Liver (tissue), 9 donors: ENCODE measurements around the gene HBG1. TPM values are rescaled to one million over a fixed set of nuclear protein-coding genes. Genes with fewer than 3 reads are reported as not detected.

ENCODE experiments used
- DNase-seq: peaks from one replicate; pipeline ENCODE4 v3.0.0-alpha.2; 2017; ENCODE audit warnings: low spot score
- H3K27ac ChIP-seq, 2 donors: one replicate each; pipeline ENCODE4 v1.7.0; 2013; ENCODE audit warnings: inconsistent platforms in 2 of 2, low read length in 2 of 2, control low read depth in 1 of 2, low read depth in 1 of 2, mild to moderate bottlenecking in 1 of 2
- H3K27me3 ChIP-seq, 4 donors: one replicate each; pipeline versions ENCODE4 v1.6.1 to v1.7.0; 2013; ENCODE audit warnings: low read length in 3 of 4, inconsistent platforms in 1 of 4, mild to moderate bottlenecking in 1 of 4, moderate library complexity in 1 of 4; ENCODE audit not compliant: control insufficient read depth in 4 of 4, insufficient read depth in 4 of 4
- H3K36me3 ChIP-seq, 4 donors: one replicate each; pipeline versions ENCODE4 v1.6.1 to v1.7.0; 2013; ENCODE audit warnings: low read length in 3 of 4, mild to moderate bottlenecking in 3 of 4, low read depth in 1 of 4, moderate library complexity in 1 of 4; ENCODE audit not compliant: control insufficient read depth in 4 of 4, insufficient read depth in 3 of 4
- H3K4me1 ChIP-seq, 4 donors: one replicate each; pipeline versions ENCODE4 v1.6.1 to v1.7.0; 2013; ENCODE audit warnings: low read length in 3 of 4, mild to moderate bottlenecking in 3 of 4, moderate library complexity in 1 of 4; ENCODE audit not compliant: control insufficient read depth in 4 of 4, insufficient read depth in 4 of 4
- H3K4me3 ChIP-seq, 3 donors: one replicate each; pipeline versions ENCODE4 v1.6.1 to v1.7.0; 2013; ENCODE audit warnings: low read length in 3 of 3, control low read depth in 1 of 3, low read depth in 1 of 3, mild to moderate bottlenecking in 1 of 3
- H3K9ac ChIP-seq, 2 donors: one replicate each; pipeline ENCODE4 v1.7.0; 2013; ENCODE audit warnings: low read length in 2 of 2, mild to moderate bottlenecking in 2 of 2, moderate library complexity in 2 of 2, control low read depth in 1 of 2, low read depth in 1 of 2
- H3K9me3 ChIP-seq, 4 donors: one replicate each; pipeline versions ENCODE4 v1.6.1 to v1.7.0; 2013; ENCODE audit warnings: low read length in 3 of 4; ENCODE audit not compliant: control insufficient read depth in 4 of 4
- EGR1 ChIP-seq, 2 donors: IDR thresholded peaks; 2 replicates each; pipeline ENCODE4 v1.6.1; 2016 to 2018; ENCODE audit warnings: antibody characterized with exemption in 2 of 2, low read depth in 2 of 2
- FOXA1 ChIP-seq: IDR thresholded peaks from 2 replicates; pipeline ENCODE4 v1.6.1; 2016; ENCODE audit warnings: antibody characterized with exemption
- FOXA2 ChIP-seq: IDR thresholded peaks from 2 replicates; pipeline ENCODE4 v1.6.1; 2016; ENCODE audit warnings: antibody characterized with exemption
- HNF4G ChIP-seq: IDR thresholded peaks from 2 replicates; pipeline ENCODE4 v1.6.1; 2016; ENCODE audit warnings: antibody characterized with exemption
- JUND ChIP-seq, 2 donors: IDR thresholded peaks; 2 replicates each; pipeline ENCODE4 v1.6.1; 2016; ENCODE audit warnings: antibody characterized with exemption in 2 of 2
- RAD21 ChIP-seq, 2 donors: IDR thresholded peaks; 2 replicates each; pipeline ENCODE4 v1.6.1; 2016; ENCODE audit warnings: antibody characterized with exemption in 2 of 2, mild to moderate bottlenecking in 2 of 2
- RXRA ChIP-seq, 2 donors: IDR thresholded peaks; 2 replicates each; pipeline ENCODE4 v1.6.1; 2017 to 2018; ENCODE audit warnings: antibody characterized with exemption in 2 of 2, mild to moderate bottlenecking in 1 of 2
- SP1 ChIP-seq: IDR thresholded peaks from 2 replicates; pipeline ENCODE4 v1.6.1; 2018; ENCODE audit warnings: antibody characterized with exemption, mild to moderate bottlenecking
- TAF1 ChIP-seq: conservative IDR thresholded peaks from 2 replicates; pipeline ENCODE4 v1.6.1; 2016; ENCODE audit warnings: antibody characterized with exemption, mild to moderate bottlenecking
- YY1 ChIP-seq: IDR thresholded peaks from 2 replicates; pipeline ENCODE4 v1.6.1; 2016; ENCODE audit warnings: antibody characterized with exemption, mild to moderate bottlenecking
- WGBS: extraction: QIAGEN DNeasy Blood & Tissue Kit; methylation state at CpG from one replicate; pipeline ENCODE4 v1.1.7; 2013; 5-methylcytosine and 5-hydroxymethylcytosine counted together
- polyA plus RNA-seq, 2 donors: library from polyadenylated mRNA; stranded (reverse) in 1 of 2; unstranded in 1 of 2; fragments of 200-250 nt in 1 of 2; fragments of >200 nt in 1 of 2; fragmentation: Nextera tagmentation in 1 of 2; extraction: Ambion mirVana in 1 of 2; gene quantifications; one replicate each; pipeline versions ENCODE4 v1.2.1 to v1.2.3, GENCODE V29; 2013 to 2015
- total RNA-seq, 2 donors: library from RNA; depleted of rRNA; stranded (reverse); fragments of >200 nt; gene quantifications; one replicate each; pipeline ENCODE4 v1.2.3, GENCODE V29; 2014
- TF ChIP-seq, protein P1 (sequence below): IDR thresholded peaks from 2 replicates; pipeline ENCODE4 v1.6.1; 2016; ENCODE audit warnings: antibody characterized with exemption
- TF ChIP-seq, protein P2 (sequence below): IDR thresholded peaks from 2 replicates; pipeline ENCODE4 v1.6.1; 2016; ENCODE audit warnings: antibody characterized with exemption, mild to moderate bottlenecking
- TF ChIP-seq, protein P3 (sequence below): IDR thresholded peaks from 2 replicates; pipeline ENCODE4 v1.6.1; 2016; ENCODE audit warnings: antibody characterized with exemption
- TF ChIP-seq, protein P4 (sequence below): IDR thresholded peaks from 2 replicates; pipeline ENCODE4 v1.6.1; 2016; ENCODE audit warnings: antibody characterized with exemption
- donor health status: healthy.
- donor health status: healthy.
- donor health status: healthy.
- donor health status: healthy.
- donor health status: healthy.

Gene HBG1
- total and polyA plus RNA-seq, 4 donors, result 75.1 TPM; not detected in 3

DNA sequence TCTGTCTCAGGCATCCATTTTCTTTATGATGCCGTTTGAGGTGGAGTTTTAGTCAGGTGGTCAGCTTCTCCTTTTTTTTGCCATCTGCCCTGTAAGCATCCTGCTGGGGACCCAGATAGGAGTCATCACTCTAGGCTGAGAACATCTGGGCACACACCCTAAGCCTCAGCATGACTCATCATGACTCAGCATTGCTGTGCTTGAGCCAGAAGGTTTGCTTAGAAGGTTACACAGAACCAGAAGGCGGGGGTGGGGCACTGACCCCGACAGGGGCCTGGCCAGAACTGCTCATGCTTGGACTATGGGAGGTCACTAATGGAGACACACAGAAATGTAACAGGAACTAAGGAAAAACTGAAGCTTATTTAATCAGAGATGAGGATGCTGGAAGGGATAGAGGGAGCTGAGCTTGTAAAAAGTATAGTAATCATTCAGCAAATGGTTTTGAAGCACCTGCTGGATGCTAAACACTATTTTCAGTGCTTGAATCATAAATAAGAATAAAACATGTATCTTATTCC, 31.0 kb upstream of the HBG1 start:
- no peaks in the 10 kb centered on the region for H3K27me3 ChIP-seq
- H3K36me3 ChIP-seq, result no peaks in the 10 kb centered on the region
- TF ChIP-seq YY1 (no peak), RXRA (IDR thresholded peaks at IDR 0.05) (peak in 1 of 2 donors; percentile 6)
- no peaks in the 10 kb centered on the region for H3K9me3 ChIP-seq
- peak; percentile 92 for DNase-seq
- H3K27ac ChIP-seq, result no peak overlapping the region
- H3K4me3 ChIP-seq, result no peak overlapping the region
- WGBS, result 50% methylated on average over 3 of the region's 3 CpGs
- no peak overlapping the region for H3K9ac ChIP-seq
- H3K4me1 ChIP-seq, result no peaks in the 10 kb centered on the region

DNA sequence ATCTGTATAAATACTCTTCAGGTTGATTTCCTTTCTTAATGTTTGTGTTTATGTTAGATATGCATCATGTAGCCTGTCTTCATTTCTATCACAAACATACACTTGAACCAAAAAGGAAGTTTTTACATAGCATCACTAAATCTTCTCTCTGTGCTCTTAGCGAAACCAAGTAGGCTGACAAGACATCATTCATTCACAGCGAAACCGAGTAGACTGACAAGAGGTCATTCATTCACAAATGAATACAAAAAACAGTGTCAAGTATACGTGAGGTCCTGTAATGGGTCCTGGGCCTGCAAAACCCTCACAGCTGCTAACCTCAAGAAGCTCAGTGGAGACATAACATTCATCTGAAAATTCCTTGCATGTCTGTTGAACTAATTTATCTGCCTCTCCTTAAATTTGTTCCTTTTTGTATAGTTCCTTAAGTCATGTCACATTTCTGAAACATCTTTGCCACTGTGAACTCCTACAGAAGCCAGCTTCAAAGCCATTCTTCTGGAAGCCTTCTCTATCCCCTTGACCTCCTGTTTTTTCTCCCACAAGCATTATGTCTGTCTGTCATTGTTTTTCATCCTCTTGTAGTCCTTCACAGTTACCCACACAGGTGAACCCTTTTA, 29.9 kb upstream of the HBG1 start:
- Histone ChIP-seq H3K9ac (no peak overlapping the region), H3K9me3 (no peaks in the 10 kb centered on the region), H3K27me3 (no peaks in the 10 kb centered on the region), H3K4me3 (no peak overlapping the region), H3K36me3 (no peaks in the 10 kb centered on the region), H3K27ac (no peak overlapping the region), H3K4me1 (no peaks in the 10 kb centered on the region)
- 85% methylated on average over 4 of the region's 4 CpGs for WGBS
- TF ChIP-seq, protein P1, sequence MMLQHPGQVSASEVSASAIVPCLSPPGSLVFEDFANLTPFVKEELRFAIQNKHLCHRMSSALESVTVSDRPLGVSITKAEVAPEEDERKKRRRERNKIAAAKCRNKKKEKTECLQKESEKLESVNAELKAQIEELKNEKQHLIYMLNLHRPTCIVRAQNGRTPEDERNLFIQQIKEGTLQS, result no peak
- no peak for TF ChIP-seq FOXA2
- no peak for TF ChIP-seq YY1
- TF ChIP-seq RXRA (IDR thresholded peaks at IDR 0.05), result no peak
- TF ChIP-seq, protein P2, sequence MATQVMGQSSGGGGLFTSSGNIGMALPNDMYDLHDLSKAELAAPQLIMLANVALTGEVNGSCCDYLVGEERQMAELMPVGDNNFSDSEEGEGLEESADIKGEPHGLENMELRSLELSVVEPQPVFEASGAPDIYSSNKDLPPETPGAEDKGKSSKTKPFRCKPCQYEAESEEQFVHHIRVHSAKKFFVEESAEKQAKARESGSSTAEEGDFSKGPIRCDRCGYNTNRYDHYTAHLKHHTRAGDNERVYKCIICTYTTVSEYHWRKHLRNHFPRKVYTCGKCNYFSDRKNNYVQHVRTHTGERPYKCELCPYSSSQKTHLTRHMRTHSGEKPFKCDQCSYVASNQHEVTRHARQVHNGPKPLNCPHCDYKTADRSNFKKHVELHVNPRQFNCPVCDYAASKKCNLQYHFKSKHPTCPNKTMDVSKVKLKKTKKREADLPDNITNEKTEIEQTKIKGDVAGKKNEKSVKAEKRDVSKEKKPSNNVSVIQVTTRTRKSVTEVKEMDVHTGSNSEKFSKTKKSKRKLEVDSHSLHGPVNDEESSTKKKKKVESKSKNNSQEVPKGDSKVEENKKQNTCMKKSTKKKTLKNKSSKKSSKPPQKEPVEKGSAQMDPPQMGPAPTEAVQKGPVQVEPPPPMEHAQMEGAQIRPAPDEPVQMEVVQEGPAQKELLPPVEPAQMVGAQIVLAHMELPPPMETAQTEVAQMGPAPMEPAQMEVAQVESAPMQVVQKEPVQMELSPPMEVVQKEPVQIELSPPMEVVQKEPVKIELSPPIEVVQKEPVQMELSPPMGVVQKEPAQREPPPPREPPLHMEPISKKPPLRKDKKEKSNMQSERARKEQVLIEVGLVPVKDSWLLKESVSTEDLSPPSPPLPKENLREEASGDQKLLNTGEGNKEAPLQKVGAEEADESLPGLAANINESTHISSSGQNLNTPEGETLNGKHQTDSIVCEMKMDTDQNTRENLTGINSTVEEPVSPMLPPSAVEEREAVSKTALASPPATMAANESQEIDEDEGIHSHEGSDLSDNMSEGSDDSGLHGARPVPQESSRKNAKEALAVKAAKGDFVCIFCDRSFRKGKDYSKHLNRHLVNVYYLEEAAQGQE, result no peak
- no peak for DNase-seq

DNA sequence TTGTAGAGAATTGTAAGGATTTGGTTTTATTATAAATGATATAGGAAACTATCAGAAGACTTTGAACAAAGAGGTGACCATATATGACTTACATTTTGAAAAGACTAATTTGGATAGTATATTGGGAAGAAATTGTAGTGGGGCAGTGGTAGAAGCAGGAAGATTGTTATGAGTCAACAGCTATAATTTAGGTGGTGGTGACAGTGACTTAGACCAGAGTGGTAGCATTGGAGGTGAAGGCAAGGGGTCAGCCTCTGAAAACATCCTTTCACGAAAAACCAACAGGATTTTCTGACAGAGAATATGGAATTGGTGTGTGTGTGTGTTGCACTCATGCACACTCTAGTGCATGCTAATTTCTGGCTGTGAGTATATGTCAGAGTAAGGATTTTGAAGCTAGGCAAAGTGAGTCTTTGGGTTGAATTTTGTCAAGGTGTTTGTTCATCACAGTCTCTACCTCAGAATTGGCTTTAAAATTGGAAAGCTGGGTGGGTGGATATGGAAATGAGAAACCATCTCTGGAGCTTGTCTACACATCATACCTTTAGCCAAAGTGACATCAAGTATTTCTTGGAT, 28.2 kb upstream of the HBG1 start:
- Histone ChIP-seq H3K4me3 (no peak overlapping the region), H3K9me3 (no peaks in the 10 kb centered on the region), H3K9ac (no peak overlapping the region), H3K36me3 (no peaks in the 10 kb centered on the region), H3K4me1 (no peaks in the 10 kb centered on the region), H3K27ac (no peak overlapping the region), H3K27me3 (peaks cover 0 to 3% (median 0%) of the 10 kb centered on the region in 4 donors)
- no peak for DNase-seq
- WGBS, result 74% methylated on average over 1 of the region's 1 CpG
- TF ChIP-seq, protein P1, result no peak
- TF ChIP-seq HNF4G, result no peak
- no peak for TF ChIP-seq JUND (IDR thresholded peaks at IDR 0.05)
- TF ChIP-seq, protein P2, result no peak
- TF ChIP-seq, protein P3, sequence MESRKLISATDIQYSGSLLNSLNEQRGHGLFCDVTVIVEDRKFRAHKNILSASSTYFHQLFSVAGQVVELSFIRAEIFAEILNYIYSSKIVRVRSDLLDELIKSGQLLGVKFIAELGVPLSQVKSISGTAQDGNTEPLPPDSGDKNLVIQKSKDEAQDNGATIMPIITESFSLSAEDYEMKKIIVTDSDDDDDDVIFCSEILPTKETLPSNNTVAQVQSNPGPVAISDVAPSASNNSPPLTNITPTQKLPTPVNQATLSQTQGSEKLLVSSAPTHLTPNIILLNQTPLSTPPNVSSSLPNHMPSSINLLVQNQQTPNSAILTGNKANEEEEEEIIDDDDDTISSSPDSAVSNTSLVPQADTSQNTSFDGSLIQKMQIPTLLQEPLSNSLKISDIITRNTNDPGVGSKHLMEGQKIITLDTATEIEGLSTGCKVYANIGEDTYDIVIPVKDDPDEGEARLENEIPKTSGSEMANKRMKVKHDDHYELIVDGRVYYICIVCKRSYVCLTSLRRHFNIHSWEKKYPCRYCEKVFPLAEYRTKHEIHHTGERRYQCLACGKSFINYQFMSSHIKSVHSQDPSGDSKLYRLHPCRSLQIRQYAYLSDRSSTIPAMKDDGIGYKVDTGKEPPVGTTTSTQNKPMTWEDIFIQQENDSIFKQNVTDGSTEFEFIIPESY, result no peak
- no peak for TF ChIP-seq RAD21 (IDR thresholded peaks at IDR 0.05)
- TF ChIP-seq SP1, result no peak
- TF ChIP-seq TAF1, result no peak
- TF ChIP-seq, protein P4, sequence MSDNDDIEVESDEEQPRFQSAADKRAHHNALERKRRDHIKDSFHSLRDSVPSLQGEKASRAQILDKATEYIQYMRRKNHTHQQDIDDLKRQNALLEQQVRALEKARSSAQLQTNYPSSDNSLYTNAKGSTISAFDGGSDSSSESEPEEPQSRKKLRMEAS, result no peak
- no peak for TF ChIP-seq EGR1 (IDR thresholded peaks at IDR 0.05; ENCODE audit: low read depth in 2 of 2)
- TF ChIP-seq FOXA1, result no peak
- TF ChIP-seq FOXA2, result no peak
